PC-3 (cell line): ENCODE results near the gene ZBTB46. TPM values are rescaled to one million over a fixed set of nuclear protein-coding genes. Genes with fewer than 3 reads are reported as not detected.

Experiments
- ATAC-seq: fragments of 200-7000 bp; cut with Tn5 transposase; 2 replicates; pipeline ENCODE4 v1.9.1; 2020; ENCODE audit warnings: mild to moderate bottlenecking, moderate library complexity
- BruUV-seq: library from RNA; stranded (reverse); fragments of 400-500 nt; replicated peaks from 2 replicates; lab custom pipeline; 2021; lab: Mats Ljungman, UMichigan
- CTCF ChIA-PET: fragments of 300-600 bp; sonication (Branson Sonifier 250); formaldehyde crosslinking; loops from one replicate; lab custom pipeline; 2022; ENCODE audit warnings: antibody characterized with exemption; lab: Charles Lee
- POLR2A ChIA-PET: fragments of 300-600 bp; sonication (Branson Sonifier 250); formaldehyde crosslinking; loops from one replicate; lab custom pipeline; 2022; ENCODE audit warnings: antibody characterized with exemption; ENCODE audit not compliant: unreplicated experiment; lab: Charles Lee
- DNase-seq: peaks from one replicate; pipeline ENCODE4 v3.0.0-alpha.2; 2015
- H2AFZ ChIP-seq: fragments of 300-600 bp; sonication (generic); 2 replicates; pipeline ENCODE4 v1.6.0; 2016; ENCODE audit warnings: antibody characterized with exemption, low read length
- H3F3A ChIP-seq: fragments of 300-600 bp; sonication (generic); one replicate; pipeline ENCODE4 v1.6.0; 2017; ENCODE audit warnings: antibody characterized with exemption, low read length, control low read depth, mild to moderate bottlenecking; ENCODE audit not compliant: unreplicated experiment
- H3K27ac ChIP-seq: fragments of 300-600 bp; sonication (generic); 2 replicates; pipeline ENCODE4 v1.5.1; 2016; ENCODE audit warnings: mild to moderate bottlenecking, low read length
- H3K27me3 ChIP-seq: fragments of 300-600 bp; sonication (generic); 2 replicates; pipeline ENCODE4 v1.6.1; 2016; ENCODE audit warnings: low read length, mixed read lengths
- H3K36me3 ChIP-seq: fragments of 300-600 bp; sonication (generic); 2 replicates; pipeline ENCODE4 v1.6.1; 2016; ENCODE audit warnings: low read depth, mixed run types, low read length, mixed read lengths
- H3K4me1 ChIP-seq: fragments of 300-600 bp; sonication (generic); 2 replicates; pipeline ENCODE4 v1.5.1; 2016; ENCODE audit warnings: low read length; ENCODE audit not compliant: insufficient read depth
- H3K4me2 ChIP-seq: fragments of 300-600 bp; sonication (generic); 2 replicates; pipeline ENCODE4 v1.6.0; 2016; ENCODE audit warnings: low read length
- H3K4me3 ChIP-seq: fragments of 300-600 bp; sonication (generic); 2 replicates; pipeline ENCODE4 v1.5.1; 2016; ENCODE audit warnings: mild to moderate bottlenecking, low read length, mixed read lengths
- H3K79me2 ChIP-seq: fragments of 300-600 bp; sonication (generic); 2 replicates; pipeline ENCODE4 v1.6.1; 2017; ENCODE audit warnings: low read length, mixed read lengths
- H3K9ac ChIP-seq: fragments of 300-600 bp; sonication (generic); 2 replicates; pipeline ENCODE4 v1.6.0; 2016; ENCODE audit warnings: mild to moderate bottlenecking, low read length
- H3K9me2 ChIP-seq: fragments of 300-600 bp; sonication (generic); replicated peaks from 2 replicates; pipeline ENCODE4 v1.6.1; 2016; ENCODE audit warnings: mixed run types, low read length, mixed read lengths
- H3K9me3 ChIP-seq: fragments of 300-600 bp; sonication (generic); 2 replicates; pipeline ENCODE4 v1.6.1; 2016; ENCODE audit warnings: low read length, mixed read lengths
- H4K20me1 ChIP-seq: fragments of 300-600 bp; sonication (generic); 2 replicates; pipeline ENCODE4 v1.6.1; 2016; ENCODE audit warnings: low read length, mixed read lengths
- CTCF ChIP-seq: fragments of 300-600 bp; sonication (generic); conservative IDR thresholded peaks from 2 replicates; pipeline ENCODE4 v1.5.1; 2017; ENCODE audit warnings: antibody characterized with exemption, low read depth, mild to moderate bottlenecking, low read length
- EZH2 ChIP-seq: fragments of 300-600 bp; sonication (generic); IDR thresholded peaks from one replicate; pipeline ENCODE4 v1.6.1; 2017; ENCODE audit warnings: antibody characterized with exemption, mild to moderate bottlenecking, low read length; ENCODE audit not compliant: unreplicated experiment
- EZH2phosphoT487 ChIP-seq: fragments of 300-600 bp; sonication (generic); IDR thresholded peaks from 2 replicates; pipeline ENCODE4 v1.6.1; 2018; ENCODE audit warnings: mild to moderate bottlenecking, antibody characterized with exemption, low read length, borderline replicate concordance
- intact Hi-C: fragments of 100-400 bp; cut with micrococcal nuclease; formaldehyde crosslinking; loops from 2 replicates; pipeline ENCODE4 v1.9.0; 2023
- total RNA-seq: library from RNA; depleted of rRNA; stranded (reverse); fragments of >200 nt; gene quantifications from 2 replicates; pipeline ENCODE4 v1.2.3, GENCODE V29; 2014; rRNA removed

ZBTB46 gene
- total RNA-seq, 1 experiment from 2014 or later, result 7.3 TPM

- H3K36me3 ChIP-seq, result no peaks in the 10 kb centered on the region; the same call in 1 of the 2 replicates
- peaks cover 28% of the 10 kb centered on the region for H3K4me1 ChIP-seq
- H3K9ac ChIP-seq, result no peak overlapping the region
- no peak for TF ChIP-seq EZH2
- TF ChIP-seq EZH2phosphoT487, result no peak
- no peak for TF ChIP-seq CTCF
- no peak overlapping the region for H3K27ac ChIP-seq
- H3K4me2 ChIP-seq, result no peak overlapping the region
- intact Hi-C loops, result no loop called here
- DNase-seq (no peak), ATAC-seq (no peak)
- ChIA-PET CTCF (no interaction called here), POLR2A (no interaction called here)
- H3K79me2 ChIP-seq, result 0 out of 2 replicates have a peak, but pooled peaks cover 7% of the 10 kb centered on the region
- no peak overlapping the region for H2AFZ ChIP-seq
- no peaks in the 10 kb centered on the region for H3K9me2 ChIP-seq
- H3K27me3 ChIP-seq, result no peaks in the 10 kb centered on the region
- no peak overlapping the region for H3K4me3 ChIP-seq
- BruUV-seq, result no TSS peak
- H4K20me1 ChIP-seq, result no peaks in the 10 kb centered on the region
- no peaks in the 10 kb centered on the region for H3F3A ChIP-seq
- H3K9me3 ChIP-seq, result no peaks in the 10 kb centered on the region
Measured at GRCh38 chr20:63693733-63694583, 137.1 kb downstream of the ZBTB46 start.

Other genes starting within 250 kb of the ZBTB46 start
- 13.7 and 21.9 TPM in 2 replicates for gene GMEB2, start 204.2 kb downstream of the ZBTB46 start, total RNA-seq
- gene STMN3, start 177.8 kb downstream of the ZBTB46 start, total RNA-seq, result 15.8 and 24.5 TPM in 2 replicates
- gene RTEL1, start 173.0 kb downstream of the ZBTB46 start, total RNA-seq, result 43.0 and 56.2 TPM in 2 replicates
- 41.6 and 59.0 TPM in 2 replicates for gene TNFRSF6B, start 134.6 kb downstream of the ZBTB46 start, total RNA-seq
- gene ARFRP1, start 123.3 kb downstream of the ZBTB46 start, total RNA-seq, result 71.2 and 73.5 TPM in 2 replicates
- 37.9 and 56.8 TPM in 2 replicates for gene ZGPAT, start 123.2 kb downstream of the ZBTB46 start, total RNA-seq
- 17.3 and 18.6 TPM in 2 replicates for gene LIME1, start 94.6 kb downstream of the ZBTB46 start, total RNA-seq
- gene SLC2A4RG, start 91.5 kb downstream of the ZBTB46 start, total RNA-seq, result 116 TPM in 2 replicates
- not detected in 2 replicates for gene ABHD16B, start 30.2 kb upstream of the ZBTB46 start, total RNA-seq
- gene TPD52L2, start 34.0 kb upstream of the ZBTB46 start, total RNA-seq, result 147 and 167 TPM in 2 replicates
- gene DNAJC5, start 63.9 kb upstream of the ZBTB46 start, total RNA-seq, result 73.7 and 80.1 TPM in 2 replicates
- 37.2 and 47.4 TPM in 2 replicates for gene UCKL1, start 125.2 kb upstream of the ZBTB46 start, total RNA-seq
- 18.0 and 24.1 TPM in 2 replicates for gene ZNF512B, start 138.7 kb upstream of the ZBTB46 start, total RNA-seq
- 7.4 and 13.4 TPM in 2 replicates for gene SAMD10, start 148.4 kb upstream of the ZBTB46 start, total RNA-seq
- 67.1 and 87.2 TPM in 2 replicates for gene PRPF6, start 149.9 kb upstream of the ZBTB46 start, total RNA-seq
- 2.1 and 3.4 TPM in 2 replicates for gene C20orf204, start 204.9 kb upstream of the ZBTB46 start, total RNA-seq
- 1.1 and 1.5 TPM in 2 replicates for gene SOX18, start 218.4 kb upstream of the ZBTB46 start, total RNA-seq
- gene TCEA2, start 231.9 kb upstream of the ZBTB46 start, total RNA-seq, result 19.1 and 23.4 TPM in 2 replicates
- gene RGS19, start 248.3 kb upstream of the ZBTB46 start, total RNA-seq, result 43.2 and 54.3 TPM in 2 replicates
- 5.6 and 7.4 TPM in 2 replicates for gene OPRL1, start 248.8 kb upstream of the ZBTB46 start, total RNA-seq